WTC11 (cell line): ENCODE data around the gene SLC39A13. TPM values are rescaled to one million over a fixed set of nuclear protein-coding genes. Genes with fewer than 3 reads are reported as not detected.

Experiments used
- ATAC-seq: fragments of 200-7000 bp; cut with Tn5 transposase; 2 replicates; pipeline ENCODE4 v1.10.0; 2021; ENCODE audit warnings: mild to moderate bottlenecking, moderate library complexity
- CTCF ChIA-PET: fragments of 300-600 bp; sonication (Branson Sonifier 250); formaldehyde crosslinking; loops from one replicate; lab custom pipeline; 2021; ENCODE audit warnings: antibody characterized with exemption; lab: Charles Lee
- POLR2A ChIA-PET: fragments of 350-600 bp; sonication (Branson Sonifier 250); formaldehyde crosslinking; loops from one replicate; lab custom pipeline; 2021; ENCODE audit warnings: antibody characterized with exemption; lab: Charles Lee
- DNase-seq: peaks from one replicate; pipeline ENCODE4 v3.0.0; 2021; ENCODE audit warnings: low spot score
- H3K27ac Mint-ChIP-seq: 2 replicates; pipeline ENCODE4 v1.8.0; 2021; ENCODE audit warnings: mixed read lengths
- H3K27me3 Mint-ChIP-seq: 2 replicates; pipeline ENCODE4 v1.8.0; 2021; ENCODE audit warnings: low read depth, mild to moderate bottlenecking, moderate library complexity, mixed read lengths
- H3K36me3 Mint-ChIP-seq: 2 replicates; pipeline ENCODE4 v1.8.0; 2021; ENCODE audit warnings: mixed read lengths
- H3K4me1 Mint-ChIP-seq: 2 replicates; pipeline ENCODE4 v1.8.0; 2022; ENCODE audit warnings: mixed read lengths
- H3K4me3 Mint-ChIP-seq: 2 replicates; pipeline ENCODE4 v1.8.0; 2021; ENCODE audit warnings: mild to moderate bottlenecking, moderate library complexity, mixed read lengths
- H3K9me3 Mint-ChIP-seq: 2 replicates; pipeline ENCODE4 v1.8.0; 2021; ENCODE audit warnings: mixed read lengths
- CBFB ChIP-seq: sonication (generic); formaldehyde crosslinking; IDR thresholded peaks from 2 replicates; pipeline ENCODE4 v1.8.1; 2022; ENCODE audit warnings: mild to moderate bottlenecking, low read depth, missing genetic modification reagents
- CREM ChIP-seq: sonication (generic); formaldehyde crosslinking; IDR thresholded peaks from 2 replicates; pipeline ENCODE4 v1.8.1; 2022; ENCODE audit warnings: mild to moderate bottlenecking, missing genetic modification reagents, moderate library complexity
- ESRRA ChIP-seq: sonication (generic); formaldehyde crosslinking; IDR thresholded peaks from 2 replicates; pipeline ENCODE4 v1.8.1; 2022; ENCODE audit warnings: mild to moderate bottlenecking, missing genetic modification reagents, borderline replicate concordance
- FOXP1 ChIP-seq: sonication (generic); formaldehyde crosslinking; IDR thresholded peaks from 2 replicates; pipeline ENCODE4 v1.8.0; 2022; ENCODE audit warnings: missing genetic modification reagents, mild to moderate bottlenecking, moderate library complexity, borderline replicate concordance
- IRF2 ChIP-seq: sonication (generic); formaldehyde crosslinking; IDR thresholded peaks from 2 replicates; pipeline ENCODE4 v1.8.0; 2022; ENCODE audit warnings: low read depth, missing genetic modification reagents, borderline replicate concordance
- MXD4 ChIP-seq: fragments of 250-450 bp; sonication (Bioruptor Pico); IDR thresholded peaks from 2 replicates; pipeline ENCODE4 v1.8.0; 2021; ENCODE audit warnings: mild to moderate bottlenecking, moderate library complexity, borderline replicate concordance
- NR1H2 ChIP-seq: sonication (generic); formaldehyde crosslinking; IDR thresholded peaks from 2 replicates; pipeline ENCODE4 v1.9.0; 2021; ENCODE audit warnings: mild to moderate bottlenecking, moderate library complexity, missing genetic modification reagents
- NR2C2 ChIP-seq: sonication (generic); formaldehyde crosslinking; IDR thresholded peaks from 2 replicates; pipeline ENCODE4 v1.8.0; 2022; ENCODE audit warnings: mild to moderate bottlenecking, missing genetic modification reagents
- SP1 ChIP-seq: sonication (generic); formaldehyde crosslinking; conservative IDR thresholded peaks from 2 replicates; pipeline ENCODE4 v1.8.1; 2022; ENCODE audit warnings: missing genetic modification reagents
- TCF7 ChIP-seq: sonication (generic); formaldehyde crosslinking; IDR thresholded peaks from 2 replicates; pipeline ENCODE4 v1.8.0; 2022; ENCODE audit warnings: mild to moderate bottlenecking, low read depth, missing genetic modification reagents, moderate library complexity
- TEAD4 ChIP-seq: sonication (generic); formaldehyde crosslinking; IDR thresholded peaks from 2 replicates; pipeline ENCODE4 v1.8.0; 2022; ENCODE audit warnings: mild to moderate bottlenecking, missing genetic modification reagents
- ZNF263 ChIP-seq: sonication (generic); formaldehyde crosslinking; IDR thresholded peaks from 2 replicates; pipeline ENCODE4 v1.8.1; 2022; ENCODE audit warnings: low read depth, mild to moderate bottlenecking, moderate library complexity, missing genetic modification reagents
- ZNF317 ChIP-seq: sonication (generic); formaldehyde crosslinking; IDR thresholded peaks from 2 replicates; pipeline ENCODE4 v1.8.1; 2023; ENCODE audit warnings: low read depth, mild to moderate bottlenecking, moderate library complexity, missing genetic modification reagents, borderline replicate concordance
- ZNF423 ChIP-seq: fragments of 250-450 bp; sonication (Bioruptor Pico); IDR thresholded peaks from 2 replicates; pipeline ENCODE4 v2.1.2; 2022; ENCODE audit warnings: mild to moderate bottlenecking, moderate library complexity
- total RNA-seq: library from RNA; stranded (reverse); gene quantifications from 3 replicates; pipeline ENCODE4 v1.2.3, GENCODE V29; 2021
- TF ChIP-seq, protein P1 (sequence below): sonication (generic); formaldehyde crosslinking; IDR thresholded peaks from 2 replicates; pipeline ENCODE4 v1.8.1; 2022; ENCODE audit warnings: mild to moderate bottlenecking, missing genetic modification reagents, moderate library complexity, borderline replicate concordance
- TF ChIP-seq, protein P2 (sequence below): sonication (generic); formaldehyde crosslinking; conservative IDR thresholded peaks from 2 replicates; pipeline ENCODE4 v1.8.1; 2023; ENCODE audit warnings: mild to moderate bottlenecking, low read depth, missing genetic modification reagents, moderate library complexity
- TF ChIP-seq, protein P3 (sequence below): fragments of 250-450 bp; sonication (Bioruptor Pico); IDR thresholded peaks from 2 replicates; pipeline ENCODE4 v1.9.0; 2021; ENCODE audit warnings: moderate library complexity, mild to moderate bottlenecking, inconsistent platforms, borderline replicate concordance
- TF ChIP-seq, protein P4 (sequence below): sonication (generic); formaldehyde crosslinking; IDR thresholded peaks from 2 replicates; pipeline ENCODE4 v1.8.0; 2023; ENCODE audit warnings: mild to moderate bottlenecking, missing genetic modification reagents

SLC39A13 gene
- total RNA-seq, 1 experiment from 2014 or later = 38.2 TPM

DNA sequence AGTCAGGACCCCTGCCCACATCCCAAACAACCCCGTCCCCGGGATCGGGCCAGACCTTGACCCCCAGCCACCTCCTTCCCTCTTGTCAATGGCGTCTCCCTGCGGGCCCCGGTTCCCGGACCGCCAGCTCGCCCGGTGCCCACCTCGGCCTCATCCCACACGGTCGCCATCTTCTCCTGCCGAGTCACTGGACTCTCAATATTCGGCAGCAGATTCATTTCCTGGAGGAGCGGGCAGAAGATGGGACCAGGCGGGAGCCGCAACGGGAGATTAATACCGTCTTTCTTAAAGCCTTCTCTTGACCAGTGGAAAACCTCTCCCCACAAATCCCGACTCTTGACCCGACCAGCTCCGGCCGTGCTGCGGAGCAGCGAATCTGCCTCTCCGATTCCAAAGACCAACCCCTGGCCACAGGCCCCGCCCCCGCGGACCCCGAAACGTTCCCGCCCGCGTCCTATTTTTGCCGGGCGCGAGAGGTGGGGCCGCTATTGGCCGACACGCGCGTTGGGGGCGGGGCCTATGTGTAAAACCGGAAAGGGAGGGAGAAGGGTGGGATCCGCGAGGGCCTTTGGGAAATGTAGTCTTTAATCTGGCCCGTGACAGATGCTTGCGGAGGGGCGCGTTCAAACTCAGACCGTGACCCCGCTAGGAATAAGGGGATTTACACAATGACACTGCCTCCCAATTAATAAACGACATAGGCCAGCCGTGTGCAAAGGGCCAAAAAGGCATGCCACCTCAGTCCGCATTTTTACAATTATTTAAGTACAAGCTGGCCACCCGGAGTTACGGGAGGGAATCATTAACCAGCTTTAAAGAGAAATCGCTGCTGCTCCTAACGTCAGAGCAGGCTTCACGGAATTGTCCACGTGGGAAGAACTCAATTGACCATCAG is 17.9 kb downstream of the SLC39A13 start, which contains the start of gene PSMC3 (continued):
- TF ChIP-seq MXD4 (CRISPR knock-in tag) = no peak
- no peak for TF ChIP-seq NR2C2 (CRISPR knock-in tag)
- TF ChIP-seq CREM (CRISPR knock-in tag) = no peak
- TF ChIP-seq, protein P1, sequence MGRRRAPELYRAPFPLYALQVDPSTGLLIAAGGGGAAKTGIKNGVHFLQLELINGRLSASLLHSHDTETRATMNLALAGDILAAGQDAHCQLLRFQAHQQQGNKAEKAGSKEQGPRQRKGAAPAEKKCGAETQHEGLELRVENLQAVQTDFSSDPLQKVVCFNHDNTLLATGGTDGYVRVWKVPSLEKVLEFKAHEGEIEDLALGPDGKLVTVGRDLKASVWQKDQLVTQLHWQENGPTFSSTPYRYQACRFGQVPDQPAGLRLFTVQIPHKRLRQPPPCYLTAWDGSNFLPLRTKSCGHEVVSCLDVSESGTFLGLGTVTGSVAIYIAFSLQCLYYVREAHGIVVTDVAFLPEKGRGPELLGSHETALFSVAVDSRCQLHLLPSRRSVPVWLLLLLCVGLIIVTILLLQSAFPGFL (CRISPR knock-in tag) = no peak

DNA sequence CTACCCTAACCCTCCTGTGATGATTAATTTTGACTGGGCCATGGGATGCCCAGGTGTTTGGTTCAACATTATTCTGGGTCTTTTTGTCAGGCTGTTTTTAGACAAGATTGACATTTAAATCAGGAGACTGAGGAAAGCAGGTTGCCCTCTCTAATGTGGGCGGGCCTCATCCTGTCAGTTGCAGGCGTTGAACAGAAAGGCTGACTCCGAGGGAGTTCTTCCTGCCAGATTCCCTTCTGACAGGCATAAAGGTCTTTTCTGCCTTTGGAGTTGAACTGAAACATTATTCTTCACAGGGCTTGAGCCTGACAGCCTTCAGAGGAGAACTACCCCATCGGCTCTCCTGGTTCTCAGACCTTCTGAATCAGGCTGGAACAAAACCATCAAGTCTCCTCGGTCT is 22.1 kb downstream of the SLC39A13 start:
- TF ChIP-seq FOXP1 (CRISPR knock-in tag) (no peak), ZNF263 (CRISPR knock-in tag) (no peak), TCF7 (CRISPR knock-in tag) (no peak), CBFB (no peak), SP1 (CRISPR knock-in tag) (no peak), IRF2 (CRISPR knock-in tag) (no peak), NR1H2 (no peak), ZNF423 (CRISPR knock-in tag) (no peak), ZNF317 (CRISPR knock-in tag) (no peak), TEAD4 (CRISPR knock-in tag) (no peak), ESRRA (no peak)
- TF ChIP-seq, protein P2, sequence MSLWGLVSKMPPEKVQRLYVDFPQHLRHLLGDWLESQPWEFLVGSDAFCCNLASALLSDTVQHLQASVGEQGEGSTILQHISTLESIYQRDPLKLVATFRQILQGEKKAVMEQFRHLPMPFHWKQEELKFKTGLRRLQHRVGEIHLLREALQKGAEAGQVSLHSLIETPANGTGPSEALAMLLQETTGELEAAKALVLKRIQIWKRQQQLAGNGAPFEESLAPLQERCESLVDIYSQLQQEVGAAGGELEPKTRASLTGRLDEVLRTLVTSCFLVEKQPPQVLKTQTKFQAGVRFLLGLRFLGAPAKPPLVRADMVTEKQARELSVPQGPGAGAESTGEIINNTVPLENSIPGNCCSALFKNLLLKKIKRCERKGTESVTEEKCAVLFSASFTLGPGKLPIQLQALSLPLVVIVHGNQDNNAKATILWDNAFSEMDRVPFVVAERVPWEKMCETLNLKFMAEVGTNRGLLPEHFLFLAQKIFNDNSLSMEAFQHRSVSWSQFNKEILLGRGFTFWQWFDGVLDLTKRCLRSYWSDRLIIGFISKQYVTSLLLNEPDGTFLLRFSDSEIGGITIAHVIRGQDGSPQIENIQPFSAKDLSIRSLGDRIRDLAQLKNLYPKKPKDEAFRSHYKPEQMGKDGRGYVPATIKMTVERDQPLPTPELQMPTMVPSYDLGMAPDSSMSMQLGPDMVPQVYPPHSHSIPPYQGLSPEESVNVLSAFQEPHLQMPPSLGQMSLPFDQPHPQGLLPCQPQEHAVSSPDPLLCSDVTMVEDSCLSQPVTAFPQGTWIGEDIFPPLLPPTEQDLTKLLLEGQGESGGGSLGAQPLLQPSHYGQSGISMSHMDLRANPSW = no peak
- TF ChIP-seq, protein P3, sequence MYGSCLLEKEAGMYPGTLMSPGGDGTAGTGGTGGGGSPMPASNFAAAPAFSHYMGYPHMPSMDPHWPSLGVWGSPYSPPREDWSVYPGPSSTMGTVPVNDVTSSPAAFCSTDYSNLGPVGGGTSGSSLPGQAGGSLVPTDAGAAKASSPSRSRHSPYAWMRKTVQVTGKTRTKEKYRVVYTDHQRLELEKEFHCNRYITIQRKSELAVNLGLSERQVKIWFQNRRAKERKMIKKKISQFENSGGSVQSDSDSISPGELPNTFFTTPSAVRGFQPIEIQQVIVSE (CRISPR knock-in tag) = no peak
- TF ChIP-seq, protein P4, sequence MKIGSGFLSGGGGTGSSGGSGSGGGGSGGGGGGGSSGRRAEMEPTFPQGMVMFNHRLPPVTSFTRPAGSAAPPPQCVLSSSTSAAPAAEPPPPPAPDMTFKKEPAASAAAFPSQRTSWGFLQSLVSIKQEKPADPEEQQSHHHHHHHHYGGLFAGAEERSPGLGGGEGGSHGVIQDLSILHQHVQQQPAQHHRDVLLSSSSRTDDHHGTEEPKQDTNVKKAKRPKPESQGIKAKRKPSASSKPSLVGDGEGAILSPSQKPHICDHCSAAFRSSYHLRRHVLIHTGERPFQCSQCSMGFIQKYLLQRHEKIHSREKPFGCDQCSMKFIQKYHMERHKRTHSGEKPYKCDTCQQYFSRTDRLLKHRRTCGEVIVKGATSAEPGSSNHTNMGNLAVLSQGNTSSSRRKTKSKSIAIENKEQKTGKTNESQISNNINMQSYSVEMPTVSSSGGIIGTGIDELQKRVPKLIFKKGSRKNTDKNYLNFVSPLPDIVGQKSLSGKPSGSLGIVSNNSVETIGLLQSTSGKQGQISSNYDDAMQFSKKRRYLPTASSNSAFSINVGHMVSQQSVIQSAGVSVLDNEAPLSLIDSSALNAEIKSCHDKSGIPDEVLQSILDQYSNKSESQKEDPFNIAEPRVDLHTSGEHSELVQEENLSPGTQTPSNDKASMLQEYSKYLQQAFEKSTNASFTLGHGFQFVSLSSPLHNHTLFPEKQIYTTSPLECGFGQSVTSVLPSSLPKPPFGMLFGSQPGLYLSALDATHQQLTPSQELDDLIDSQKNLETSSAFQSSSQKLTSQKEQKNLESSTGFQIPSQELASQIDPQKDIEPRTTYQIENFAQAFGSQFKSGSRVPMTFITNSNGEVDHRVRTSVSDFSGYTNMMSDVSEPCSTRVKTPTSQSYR = no peak
- ChIA-PET CTCF (no interaction called here), POLR2A (no interaction called here)
- ATAC-seq (no peak), DNase-seq (no peak)
- Mint-ChIP-seq H3K9me3 (no peaks in the 10 kb centered on the region), H3K27ac (no peak overlapping the region), H3K36me3 (peaks cover 5% of the 10 kb centered on the region), H3K4me1 (peaks cover 6% of the 10 kb centered on the region), H3K4me3 (no peak overlapping the region), H3K27me3 (no peaks in the 10 kb centered on the region)
